ENCODE data around the gene EPC2. TPM values are rescaled to one million over a fixed set of nuclear protein-coding genes. Genes with fewer than 3 reads are reported as not detected.

Gene EPC2
- polyA plus RNA-seq, 1 of the 3 experiments (the other 2 are of a cell fraction): 8.8 TPM

- ChIA-PET POLR2A (no interaction called here), CTCF (interaction anchor here (1.1 kb wide), 1 partner anchor 45 kb away, joined by 3 read pairs; no protein-coding TSS in a partner anchor)
- peaks cover 98% of the 10 kb centered on the region for H3K79me2 ChIP-seq (ENCODE audit: insufficient read depth)
- H3K4me3 ChIP-seq (ENCODE audit: low read depth in 2 of 2, low read length in 1 of 2): no peak overlapping the region
- peaks cover 0 to 5% of the 10 kb centered on the region in 2 experiments for H3K36me3 ChIP-seq (replicated peaks in 1 of 2; ENCODE audit: control insufficient read depth in 1 of 2, insufficient read depth in 2 of 2, low read length in 1 of 2)
- H3K27ac ChIP-seq (ENCODE audit: low read depth in 2 of 2, low read length in 1 of 2): no peak overlapping the region
- H3K4me2 ChIP-seq: no peak overlapping the region
- H3K9me2 ChIP-seq: no peaks in the 10 kb centered on the region
- WGBS (ENCODE audit: low lambda C conversion rate): 89% methylated on average over 2 of the region's 2 CpGs
- no peak overlapping the region for H3K9ac ChIP-seq
- no peaks in the 10 kb centered on the region for H3K9me3 ChIP-seq
- no peak for DNase-seq
- peaks cover 8% of the 10 kb centered on the region for H3F3A ChIP-seq (replicated peaks; ENCODE audit: insufficient read depth)
- peaks cover 56% of the 10 kb centered on the region for H4K20me1 ChIP-seq (ENCODE audit: insufficient read depth)
- TF ChIP-seq SIN3A (IDR thresholded peaks at IDR 0.05; ENCODE audit: borderline replicate concordance, low read depth, low read length) (no peak), TCF12 (IDR thresholded peaks at IDR 0.05) (no peak), ELF1 (IDR thresholded peaks at IDR 0.05) (no peak), USF2 (IDR thresholded peaks at IDR 0.05; ENCODE audit: borderline replicate concordance, low read depth, low read length) (no peak), FOSL2 (IDR thresholded peaks at IDR 0.05; ENCODE audit: borderline replicate concordance, low read depth) (no peak)
- no peaks in the 10 kb centered on the region for H3K27me3 ChIP-seq (ENCODE audit: insufficient read depth)
- H2AFZ ChIP-seq (ENCODE audit: low read depth): no peak overlapping the region
- H3K4me1 ChIP-seq (ENCODE audit: control insufficient read depth in 1 of 2, insufficient read depth in 2 of 2, low read depth in 1 of 2, low read length in 1 of 2): peaks cover 6 to 18% of the 10 kb centered on the region in 2 experiments; a peak in 3 of 4 replicates
Measured at GRCh38 chr2:148716378-148716920, 71.9 kb downstream of the EPC2 start.

- H3K79me2 ChIP-seq (ENCODE audit: insufficient read depth): peaks cover 99% of the 10 kb centered on the region
- H3K4me2 ChIP-seq: no peak overlapping the region
- H3K4me3 ChIP-seq (ENCODE audit: low read depth in 2 of 2, low read length in 1 of 2): no peak overlapping the region
- TF ChIP-seq REST (IDR thresholded peaks at IDR 0.05; ENCODE audit: low read depth, low read length): no peak
- no peak for TF ChIP-seq CTCF (IDR thresholded peaks at IDR 0.05)
- TF ChIP-seq RXRA (IDR thresholded peaks at IDR 0.05; ENCODE audit: borderline replicate concordance, low read depth): no peak
- TF ChIP-seq TCF12 (IDR thresholded peaks at IDR 0.05): no peak
- TF ChIP-seq EP300 (IDR thresholded peaks at IDR 0.05; ENCODE audit: borderline replicate concordance in 1 of 2, low read depth in 1 of 2, low read length in 1 of 2): no peak
- no peak for TF ChIP-seq ZBTB33 (IDR thresholded peaks at IDR 0.05; ENCODE audit: borderline replicate concordance, low read depth)
- peaks cover 12% of the 10 kb centered on the region for H3F3A ChIP-seq (replicated peaks; ENCODE audit: insufficient read depth)
- H2AFZ ChIP-seq (ENCODE audit: low read depth): no peak overlapping the region
- H3K4me1 ChIP-seq (ENCODE audit: control insufficient read depth in 1 of 2, insufficient read depth in 2 of 2, low read depth in 1 of 2, low read length in 1 of 2): peaks cover 14 to 19% of the 10 kb centered on the region in 2 experiments; a peak in 3 of 4 replicates
- DNase-seq: no peak
- no peaks in the 10 kb centered on the region for H3K9me3 ChIP-seq
- H4K20me1 ChIP-seq (ENCODE audit: insufficient read depth): peaks cover 64% of the 10 kb centered on the region
- CTCF ChIA-PET: no interaction called here
- H3K27ac ChIP-seq (ENCODE audit: low read depth in 2 of 2, low read length in 1 of 2): no peak overlapping the region
- H3K36me3 ChIP-seq (replicated peaks in 1 of 2; ENCODE audit: control insufficient read depth in 1 of 2, insufficient read depth in 2 of 2, low read length in 1 of 2): peaks cover 0 to 5% of the 10 kb centered on the region in 2 experiments
- WGBS (ENCODE audit: low lambda C conversion rate): 94% methylated on average over 3 of the region's 3 CpGs
- no peaks in the 10 kb centered on the region for H3K9me2 ChIP-seq
- H3K27me3 ChIP-seq (ENCODE audit: insufficient read depth): no peaks in the 10 kb centered on the region
- POLR2A ChIA-PET: no interaction called here
- no peak overlapping the region for H3K9ac ChIP-seq
Measured at GRCh38 chr2:148718039-148718438, 73.5 kb downstream of the EPC2 start.
